Measurements from ENCODE around the gene TMBIM1. TPM values are rescaled to one million over a fixed set of nuclear protein-coding genes. Genes with fewer than 3 reads are reported as not detected.
"Not testable (repeated sequence)": the region's sequence is repeated elsewhere in the genome, so short reads cannot be mapped to it uniquely, and the experiment has no call there.

Gene TMBIM1
- total RNA-seq, 4 donors from 2014 or later = 183 to 282 (median 202) TPM

DNA sequence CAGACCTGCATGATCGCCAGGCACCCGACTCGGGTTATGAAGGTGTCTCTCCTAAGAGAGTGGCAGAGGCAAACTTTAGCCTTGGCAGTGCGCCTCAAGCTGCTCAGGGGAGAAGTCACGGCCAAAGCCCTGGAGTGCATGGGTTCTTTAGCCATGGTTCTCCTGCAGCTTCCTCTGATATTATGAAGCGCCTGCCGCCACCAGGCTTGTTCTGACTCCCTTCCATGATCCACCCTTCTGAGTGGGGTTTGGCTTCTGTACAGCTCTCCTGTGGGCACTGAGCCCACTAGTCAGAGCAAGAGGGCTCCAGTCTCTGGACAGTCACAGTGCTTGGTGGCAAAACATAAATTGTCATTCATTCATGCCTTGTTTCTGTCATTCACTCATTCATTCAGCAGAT lies 25.9 kb upstream of the TMBIM1 start:
- no peak for TF ChIP-seq EP300 (IDR thresholded peaks at IDR 0.05)
- TF ChIP-seq, protein P1, sequence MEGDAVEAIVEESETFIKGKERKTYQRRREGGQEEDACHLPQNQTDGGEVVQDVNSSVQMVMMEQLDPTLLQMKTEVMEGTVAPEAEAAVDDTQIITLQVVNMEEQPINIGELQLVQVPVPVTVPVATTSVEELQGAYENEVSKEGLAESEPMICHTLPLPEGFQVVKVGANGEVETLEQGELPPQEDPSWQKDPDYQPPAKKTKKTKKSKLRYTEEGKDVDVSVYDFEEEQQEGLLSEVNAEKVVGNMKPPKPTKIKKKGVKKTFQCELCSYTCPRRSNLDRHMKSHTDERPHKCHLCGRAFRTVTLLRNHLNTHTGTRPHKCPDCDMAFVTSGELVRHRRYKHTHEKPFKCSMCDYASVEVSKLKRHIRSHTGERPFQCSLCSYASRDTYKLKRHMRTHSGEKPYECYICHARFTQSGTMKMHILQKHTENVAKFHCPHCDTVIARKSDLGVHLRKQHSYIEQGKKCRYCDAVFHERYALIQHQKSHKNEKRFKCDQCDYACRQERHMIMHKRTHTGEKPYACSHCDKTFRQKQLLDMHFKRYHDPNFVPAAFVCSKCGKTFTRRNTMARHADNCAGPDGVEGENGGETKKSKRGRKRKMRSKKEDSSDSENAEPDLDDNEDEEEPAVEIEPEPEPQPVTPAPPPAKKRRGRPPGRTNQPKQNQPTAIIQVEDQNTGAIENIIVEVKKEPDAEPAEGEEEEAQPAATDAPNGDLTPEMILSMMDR (IDR thresholded peaks at IDR 0.05) = no peak
- TF ChIP-seq POLR2A (IDR thresholded peaks at IDR 0.05) = no peak
- 84 to 91% methylated on average over 7 of the region's 7 CpGs for WGBS, 2 donors

DNA sequence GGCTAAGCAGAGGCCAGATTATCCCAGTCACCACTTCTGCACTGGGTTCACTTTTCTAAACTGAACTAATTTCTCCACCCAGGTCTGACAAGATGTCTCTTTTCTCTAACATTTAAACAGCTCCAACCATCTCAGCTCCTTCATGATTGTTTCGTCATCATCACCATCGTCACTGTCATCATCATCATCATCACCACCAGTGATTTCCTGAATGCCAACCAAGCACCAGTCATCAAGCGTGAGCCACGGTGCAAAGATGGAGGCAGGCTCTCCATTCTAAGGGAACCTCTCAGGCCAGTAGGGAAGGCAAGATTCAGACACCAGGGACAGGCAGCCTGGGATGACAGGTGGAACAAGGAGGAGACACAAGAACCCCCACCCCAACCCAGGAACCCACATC lies 25.5 kb upstream of the TMBIM1 start:
- DNase-seq (ENCODE audit: low spot score in 2 of 2) = no peak
- TF ChIP-seq, protein P1 (IDR thresholded peaks at IDR 0.05) = no peak
- no peak for TF ChIP-seq POLR2A (IDR thresholded peaks at IDR 0.05)
- no peak for TF ChIP-seq EP300 (IDR thresholded peaks at IDR 0.05)
- Histone ChIP-seq H3K27me3 (no peaks in the 10 kb centered on the region), H3K27ac (no peak overlapping the region), H3K9me3 (no peaks in the 10 kb centered on the region), H3K36me3 (no peaks in the 10 kb centered on the region), H3K4me3 (no peak overlapping the region), H3K4me1 (peaks cover 0 to 9% (median 7%) of the 10 kb centered on the region in 4 donors)
- WGBS, 2 donors = 85 to 88% methylated on average over 4 of the region's 4 CpGs

More for the DNA sequence above, 25.9 kb upstream of the TMBIM1 start:
- no peak overlapping the region for H3K4me3 ChIP-seq
- no peaks in the 10 kb centered on the region for H3K36me3 ChIP-seq
- H3K4me1 ChIP-seq = peaks cover 0 to 10% (median 8%) of the 10 kb centered on the region in 4 donors
- DNase-seq (ENCODE audit: low spot score in 2 of 2) = no peak
- no peaks in the 10 kb centered on the region for H3K27me3 ChIP-seq
- no peaks in the 10 kb centered on the region for H3K9me3 ChIP-seq
- H3K27ac ChIP-seq = no peak overlapping the region

GRCh38 chr2:218317303-218317630 lies 25.0 kb upstream of the TMBIM1 start:
- 86 to 100% methylated on average over 1 of the region's 1 CpG for WGBS, 2 donors

GRCh38 chr2:218315397-218315796 lies 23.1 kb upstream of the TMBIM1 start:
- Histone ChIP-seq H3K36me3 (no peaks in the 10 kb centered on the region), H3K4me1 (no peaks in the 10 kb centered on the region), H3K27me3 (no peaks in the 10 kb centered on the region), H3K27ac (no peak overlapping the region), H3K9me3 (no peaks in the 10 kb centered on the region), H3K4me3 (no peak overlapping the region)
- DNase-seq (ENCODE audit: low spot score in 2 of 2) = no peak
- TF ChIP-seq EP300 (IDR thresholded peaks at IDR 0.05) (no peak), POLR2A (IDR thresholded peaks at IDR 0.05) (no peak)
- TF ChIP-seq, protein P1 (IDR thresholded peaks at IDR 0.05) = no peak
- WGBS, 2 donors = 79% methylated on average over 8 of the region's 8 CpGs

More at GRCh38 chr2:218317303-218317630, 25.0 kb upstream of the TMBIM1 start:
- H3K27ac ChIP-seq = no peak overlapping the region
- no peak overlapping the region for H3K4me3 ChIP-seq
- DNase-seq (ENCODE audit: low spot score in 2 of 2) = no peak
- peaks cover 0 to 5% (median 3%) of the 10 kb centered on the region in 4 donors for H3K4me1 ChIP-seq
- no peaks in the 10 kb centered on the region for H3K36me3 ChIP-seq
- no peaks in the 10 kb centered on the region for H3K27me3 ChIP-seq
- TF ChIP-seq POLR2A (IDR thresholded peaks at IDR 0.05) (no peak), EP300 (IDR thresholded peaks at IDR 0.05) (no peak)
- TF ChIP-seq, protein P1 (IDR thresholded peaks at IDR 0.05) = no peak
- no peaks in the 10 kb centered on the region for H3K9me3 ChIP-seq

GRCh38 chr2:218314764-218315163 lies 22.5 kb upstream of the TMBIM1 start:
- not testable (repeated sequence) for H3K4me1 ChIP-seq; H3K27ac ChIP-seq; DNase-seq (ENCODE audit: low spot score in 2 of 2); H3K27me3 ChIP-seq; H3K4me3 ChIP-seq; H3K36me3 ChIP-seq; H3K9me3 ChIP-seq
- WGBS, 2 donors = 88 to 95% methylated on average over 4 of the region's 4 CpGs

DNA sequence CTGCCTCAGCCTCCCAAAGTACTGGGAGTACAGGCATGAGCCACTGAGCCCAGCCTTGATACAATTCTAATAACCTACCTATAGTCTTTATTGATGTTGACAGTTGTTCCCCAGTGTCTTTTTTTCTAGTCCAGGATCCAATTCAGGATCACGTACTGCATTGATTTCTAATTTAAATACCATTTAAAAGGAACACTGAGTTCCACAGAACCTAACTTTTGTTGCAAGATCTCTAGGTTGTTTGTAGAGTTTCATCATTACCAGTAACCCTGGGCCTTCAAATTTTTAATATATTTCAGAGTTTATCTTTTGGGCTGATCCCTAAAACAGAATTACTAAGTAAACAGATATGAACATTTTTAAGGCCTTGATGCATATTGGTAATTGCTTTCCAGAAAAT lies 21.1 kb upstream of the TMBIM1 start:
- Histone ChIP-seq H3K9me3 (no peaks in the 10 kb centered on the region), H3K27ac (no peak overlapping the region), H3K36me3 (no peaks in the 10 kb centered on the region), H3K4me3 (no peak overlapping the region), H3K27me3 (no peaks in the 10 kb centered on the region), H3K4me1 (no peaks in the 10 kb centered on the region)
- 78 to 94% methylated on average over 1 of the region's 1 CpG for WGBS, 2 donors
- TF ChIP-seq, protein P1 (IDR thresholded peaks at IDR 0.05) = no peak
- no peak for TF ChIP-seq EP300 (IDR thresholded peaks at IDR 0.05)
- no peak for TF ChIP-seq POLR2A (IDR thresholded peaks at IDR 0.05)
- no peak for DNase-seq (ENCODE audit: low spot score in 2 of 2)

Measured in tibial nerve (tissue), 4 donors.